Activated CD8-positive, alpha-beta memory T cell treated with anti-CD3 and anti-CD28 coated beads, Interleukin-2, amount 50 U/mL, for 4 hours (primary cell): ENCODE measurements around the gene BCAS3.
"Not testable (repeated sequence)": the region's sequence is repeated elsewhere in the genome, so short reads cannot be mapped to it uniquely, and the experiment has no call there.

Experiments
- DNase-seq: peaks from one replicate; pipeline ENCODE4 v3.0.0-alpha.2; 2020

The BCAS3 gene

DNA sequence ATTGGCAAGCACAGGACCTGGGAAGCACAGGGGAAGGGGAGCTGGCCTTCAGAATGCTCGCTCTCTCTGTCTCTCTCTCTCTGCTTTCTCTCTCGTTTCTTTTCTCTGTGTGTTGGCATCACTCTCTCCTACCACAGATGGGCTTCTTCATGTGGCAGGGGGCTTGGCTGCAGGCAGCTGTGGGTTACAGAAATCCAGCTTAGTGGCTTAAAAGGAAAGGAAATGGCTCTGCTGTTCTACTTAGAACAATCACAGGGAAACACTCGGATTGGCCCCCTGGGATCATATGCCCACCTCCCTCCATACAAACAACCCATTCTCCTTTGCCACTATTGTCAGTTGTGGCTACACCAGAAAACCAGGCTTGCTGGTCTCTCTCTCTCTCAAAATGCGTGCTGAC lies 742.4 kb downstream of the BCAS3 start:
- DNase-seq = no peak

DNA sequence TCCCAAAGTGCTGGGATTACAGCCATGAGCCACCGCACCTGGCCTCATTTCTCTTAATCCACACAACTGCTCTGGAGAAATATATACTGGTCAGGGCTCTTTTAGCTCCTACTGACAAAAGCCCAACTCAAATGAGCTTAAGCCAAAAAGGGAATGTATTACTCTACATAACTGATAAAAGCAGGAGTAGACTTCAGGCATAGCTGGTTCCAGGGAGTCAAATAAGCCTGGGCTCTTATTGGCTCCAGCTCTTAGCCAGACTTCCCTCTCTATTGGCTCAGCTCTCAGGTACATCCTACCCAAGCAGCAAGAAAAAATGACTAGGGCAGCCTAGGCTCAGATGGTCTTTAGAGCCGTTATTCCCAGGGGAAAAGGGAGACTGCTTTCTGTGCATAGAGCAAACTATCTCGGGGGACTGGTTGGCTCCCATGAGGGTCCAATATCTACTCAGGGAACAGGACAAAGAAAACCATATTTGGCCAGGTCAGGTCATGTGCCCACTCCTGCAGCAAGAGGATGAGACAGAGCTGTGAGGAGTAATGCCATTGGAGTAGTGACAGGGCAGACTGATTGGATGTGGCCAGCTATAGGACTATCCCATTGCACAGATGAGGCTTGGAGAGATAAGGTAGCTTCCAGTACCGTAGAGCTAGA lies 743.2 kb downstream of the BCAS3 start:
- DNase-seq = no peak

DNA sequence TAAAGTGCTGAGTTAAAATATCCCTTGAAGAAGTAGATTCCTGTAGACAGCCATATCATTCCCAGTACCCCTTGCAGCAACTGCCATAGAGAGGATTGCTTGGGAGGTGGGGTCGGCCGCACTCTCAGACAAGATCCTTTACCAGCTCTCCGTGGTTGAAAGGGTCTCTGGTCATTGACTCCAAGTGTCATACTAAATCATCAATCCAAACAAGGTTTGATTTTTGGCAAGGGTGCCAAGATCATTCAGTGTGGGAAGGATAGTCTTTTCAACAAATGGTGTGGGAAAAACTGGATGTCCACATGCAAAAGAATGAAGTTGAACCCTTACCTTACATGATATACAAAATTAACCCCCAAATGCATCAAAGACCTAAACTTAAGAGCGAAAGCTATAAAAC lies 743.8 kb downstream of the BCAS3 start:
- no peak for DNase-seq

DNA sequence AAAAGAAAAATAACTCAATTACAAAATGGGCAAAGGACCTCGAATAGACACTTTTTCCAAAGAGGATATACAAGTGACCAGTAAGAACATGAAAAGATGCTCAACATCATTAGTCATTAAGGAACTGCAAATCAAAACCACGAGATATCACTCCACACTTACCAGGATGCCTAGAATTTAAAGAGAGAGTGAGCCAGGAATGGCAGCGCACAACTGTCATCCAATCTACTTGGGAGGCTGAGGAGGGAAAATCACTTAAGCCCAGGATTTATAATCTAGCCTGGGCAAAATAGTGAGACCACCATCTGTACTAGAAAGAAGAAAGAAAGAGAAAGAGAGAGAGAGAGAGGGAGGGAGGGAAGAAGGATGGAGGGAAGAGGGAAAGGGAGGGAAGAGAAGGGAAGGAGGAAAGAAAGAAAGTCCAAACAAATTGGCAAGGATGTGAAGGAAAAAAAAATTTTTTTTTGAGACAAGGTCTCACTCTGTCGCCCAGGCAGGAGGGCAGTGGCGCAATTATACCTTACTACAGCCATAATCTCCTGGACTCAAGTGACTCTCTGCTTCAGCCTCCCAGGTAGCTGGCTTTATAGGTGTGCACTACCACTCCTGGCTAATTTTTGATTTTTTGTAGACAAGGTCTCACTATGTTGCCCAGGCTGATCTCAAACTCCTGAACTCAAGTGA lies 744.6 kb downstream of the BCAS3 start:
- DNase-seq = no peak

DNA sequence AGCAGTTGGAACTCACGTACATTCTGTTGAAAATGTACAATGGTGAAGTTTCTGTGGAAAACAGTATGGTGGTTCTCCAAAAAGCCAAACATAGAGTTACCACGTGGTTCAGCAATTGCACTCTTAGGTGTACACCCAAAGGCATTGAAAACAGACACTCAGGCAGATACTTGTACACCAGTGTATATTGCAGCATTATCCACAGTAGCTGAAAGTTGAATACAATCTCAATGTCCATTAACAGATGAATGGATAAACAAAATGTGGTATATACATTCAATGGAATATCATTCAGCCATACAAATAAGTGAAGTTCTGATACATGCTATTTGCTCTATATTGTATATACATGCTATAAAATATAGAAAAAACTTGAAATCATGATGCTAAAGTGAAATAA lies 745.2 kb downstream of the BCAS3 start:
- DNase-seq = no peak

DNA sequence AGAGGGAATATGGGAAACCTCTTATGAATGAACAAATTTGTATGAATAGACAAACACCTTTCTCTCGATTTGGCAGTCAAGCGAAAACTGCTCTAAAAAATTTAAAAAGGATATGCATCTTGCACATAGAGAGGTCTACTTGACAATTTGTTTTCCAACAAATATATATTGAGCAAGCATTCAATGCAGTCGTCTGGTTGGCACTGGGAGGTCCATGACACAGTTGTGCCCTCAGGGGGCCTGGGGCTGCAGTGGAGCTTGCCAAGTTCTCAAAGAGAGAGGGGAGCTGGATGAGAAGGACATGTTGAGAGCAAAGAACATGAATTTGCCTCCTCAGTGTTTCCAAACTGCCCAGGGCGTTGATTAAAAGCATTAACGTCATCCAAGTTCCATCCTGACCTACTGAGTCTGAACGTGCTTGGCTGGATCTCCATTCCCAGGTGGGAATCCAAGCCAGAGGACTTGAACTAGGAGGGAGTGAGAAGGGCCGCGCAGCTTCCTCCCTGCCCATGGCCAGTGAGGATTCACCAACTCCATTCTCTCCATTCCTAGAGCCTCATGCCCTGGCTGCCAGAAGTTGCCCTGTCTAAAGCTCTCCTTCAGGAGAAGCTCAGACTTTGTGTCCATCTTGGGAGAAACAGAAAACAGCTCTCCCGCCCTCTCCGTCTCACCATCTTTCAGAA lies 746.5 kb downstream of the BCAS3 start:
- no peak for DNase-seq

DNA sequence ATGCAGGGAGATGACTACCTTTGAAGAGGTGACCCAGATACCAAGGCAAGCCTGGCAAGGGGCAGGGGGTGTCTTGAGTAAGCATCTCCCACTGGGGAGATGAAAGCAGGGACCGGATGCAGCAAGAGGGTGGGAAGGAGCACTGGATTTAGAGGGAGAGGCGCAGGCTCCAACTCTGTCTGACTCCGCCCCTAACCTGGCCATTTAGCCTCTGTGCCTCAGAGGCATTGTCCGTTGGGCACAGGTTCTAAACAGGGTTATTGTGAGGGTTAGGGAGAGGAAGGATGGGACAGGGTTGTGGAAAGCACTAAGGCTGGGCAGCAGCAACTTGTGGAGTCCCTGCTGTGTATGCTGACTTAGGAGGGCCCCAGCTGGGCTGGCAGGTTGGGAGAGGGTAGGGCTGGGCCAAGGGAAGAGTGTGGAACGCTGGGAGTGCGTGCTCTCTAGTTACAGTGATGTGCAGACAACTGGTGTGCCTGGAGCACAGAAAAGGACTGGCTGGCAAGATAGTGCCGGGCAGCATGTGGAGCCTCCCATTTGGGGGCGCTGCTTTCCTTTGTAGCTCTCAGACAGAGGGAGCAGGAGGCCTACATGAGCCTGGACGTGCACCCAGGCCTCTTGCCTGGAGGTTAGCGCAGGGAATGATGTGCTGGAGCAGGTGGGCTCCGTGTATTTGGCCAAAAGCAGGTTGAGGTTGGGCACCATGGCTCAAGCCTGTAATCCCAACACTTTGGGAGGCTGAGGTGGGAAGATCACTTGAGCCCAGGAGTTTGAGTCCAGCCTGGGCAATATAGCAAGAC lies 748.2 kb downstream of the BCAS3 start:
- no peak for DNase-seq

DNA sequence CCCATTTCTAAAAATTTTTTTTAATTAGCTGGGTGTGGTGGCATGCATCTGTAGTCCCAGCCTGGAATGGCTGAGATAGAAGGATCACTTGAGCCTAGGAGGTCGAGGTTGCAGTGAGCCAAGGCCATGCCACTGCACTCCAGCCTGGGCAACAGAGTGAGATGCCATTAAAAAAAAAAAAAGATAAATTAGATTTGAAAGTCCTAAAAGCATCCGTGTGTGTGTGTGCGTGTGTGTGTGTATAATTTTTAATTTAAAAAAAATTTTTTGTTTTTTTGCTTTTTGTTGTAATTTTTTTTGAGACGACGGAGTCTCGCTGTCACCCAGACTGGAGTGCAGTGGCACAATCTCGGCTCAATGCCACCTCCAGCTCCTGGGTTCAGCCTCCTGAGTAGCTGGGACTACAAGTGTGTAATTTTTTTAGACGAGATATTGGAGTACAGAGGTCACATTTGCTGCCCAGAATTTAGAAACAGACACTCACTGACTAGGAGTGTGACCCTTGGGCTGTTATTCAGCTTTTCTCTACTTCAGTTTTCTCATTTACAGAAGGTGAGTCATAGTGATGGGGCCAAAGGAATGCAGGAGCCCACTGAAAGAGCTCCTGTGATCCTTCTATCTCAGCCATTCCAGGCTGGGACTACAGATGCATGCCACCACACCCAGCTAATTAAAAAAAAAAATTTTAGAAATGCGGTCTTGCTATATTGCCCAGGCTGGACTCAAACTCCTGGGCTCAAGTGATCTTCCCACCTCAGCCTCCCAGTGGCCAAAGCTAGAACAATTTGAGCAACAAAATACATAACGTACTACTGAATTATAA lies 749.0 kb downstream of the BCAS3 start:
- no peak for DNase-seq

DNA sequence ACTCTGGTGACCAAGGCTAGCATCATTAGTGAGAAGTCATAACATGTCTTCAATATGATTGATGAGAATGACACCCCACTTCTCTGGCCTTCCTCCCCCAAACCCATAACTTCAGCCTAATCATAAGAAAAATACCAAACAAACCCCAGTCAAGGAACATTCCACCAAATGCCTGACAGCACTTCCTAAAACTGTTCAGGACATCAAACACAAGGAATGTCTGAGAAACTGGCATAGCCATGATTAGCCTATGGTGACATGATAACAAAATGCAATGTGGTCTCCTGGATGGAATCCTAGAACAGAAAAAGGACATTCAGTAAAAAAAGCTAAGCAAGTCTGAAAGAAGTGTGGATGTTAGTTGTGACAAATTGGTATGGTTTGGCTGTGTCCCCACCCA lies 749.9 kb downstream of the BCAS3 start:
- no peak for DNase-seq

DNA sequence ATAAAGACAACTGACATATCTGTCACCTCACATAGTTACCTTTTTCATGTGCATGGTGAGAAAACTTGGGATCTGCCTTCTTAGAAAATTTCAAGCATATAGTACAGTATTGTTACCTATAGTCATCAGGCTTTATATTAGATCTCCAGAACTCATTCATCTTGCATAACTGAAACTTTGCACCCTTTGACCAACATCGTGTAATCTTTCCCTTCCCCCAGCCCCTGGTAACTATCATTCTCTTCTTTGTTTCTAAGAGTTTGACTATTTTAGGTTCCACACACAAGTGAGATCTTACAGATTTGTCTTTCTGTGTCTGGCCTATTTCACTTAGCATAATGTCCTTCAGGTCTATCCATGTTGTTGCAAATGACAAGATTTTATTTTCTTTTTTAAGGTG lies 751.6 kb downstream of the BCAS3 start:
- no peak for DNase-seq

DNA sequence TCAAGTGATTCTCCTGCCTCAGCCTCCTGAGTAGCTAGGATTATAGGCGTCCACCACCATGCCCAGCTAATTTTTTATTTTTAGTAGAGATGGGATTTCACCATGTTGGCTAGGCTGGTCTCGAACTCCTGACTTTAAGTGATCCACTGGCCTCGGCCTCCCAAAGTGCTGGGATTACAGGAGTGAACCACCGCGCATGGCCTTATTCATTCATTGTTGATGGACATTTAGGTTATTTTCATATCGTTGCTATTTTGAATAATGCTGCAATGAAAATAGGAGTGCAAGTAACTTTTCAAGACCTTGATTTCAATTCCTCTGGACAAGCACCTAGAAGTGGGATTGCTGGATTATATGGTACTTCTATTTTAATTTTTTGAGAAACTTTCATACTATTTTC lies 752.2 kb downstream of the BCAS3 start:
- not testable (repeated sequence) for DNase-seq

DNA sequence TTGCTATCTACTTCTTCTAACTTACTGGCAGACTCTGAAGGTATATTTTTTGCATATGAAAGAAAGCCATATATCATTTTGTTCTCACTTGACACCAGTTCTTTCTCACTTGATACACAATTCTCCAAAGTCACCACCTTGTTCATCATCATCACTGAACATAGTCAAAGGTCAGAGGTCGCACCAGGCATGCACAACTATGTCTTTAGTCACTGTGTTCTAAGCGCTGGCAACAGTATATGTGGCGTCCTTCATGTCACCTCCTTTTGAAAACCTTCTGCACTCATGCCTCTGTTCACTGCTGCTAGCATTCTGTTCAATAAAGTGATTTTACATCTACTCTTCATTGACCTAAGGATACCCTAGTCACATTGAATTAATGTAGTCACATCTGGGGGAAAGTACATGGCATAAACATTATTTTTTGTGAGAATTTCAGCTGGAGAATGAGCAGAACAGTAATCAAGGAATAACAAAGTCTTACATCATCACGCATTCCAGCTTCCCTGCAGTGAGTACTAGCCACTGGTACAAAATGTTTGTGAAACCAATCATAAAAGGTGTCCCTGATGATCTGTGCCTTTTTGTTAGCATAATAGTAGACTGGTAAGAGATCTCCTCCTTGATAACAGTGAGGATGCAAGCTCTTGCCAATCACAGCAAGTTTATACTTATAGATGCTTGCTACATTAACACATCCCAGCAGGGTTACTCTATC lies 754.1 kb downstream of the BCAS3 start:
- no peak for DNase-seq

DNA sequence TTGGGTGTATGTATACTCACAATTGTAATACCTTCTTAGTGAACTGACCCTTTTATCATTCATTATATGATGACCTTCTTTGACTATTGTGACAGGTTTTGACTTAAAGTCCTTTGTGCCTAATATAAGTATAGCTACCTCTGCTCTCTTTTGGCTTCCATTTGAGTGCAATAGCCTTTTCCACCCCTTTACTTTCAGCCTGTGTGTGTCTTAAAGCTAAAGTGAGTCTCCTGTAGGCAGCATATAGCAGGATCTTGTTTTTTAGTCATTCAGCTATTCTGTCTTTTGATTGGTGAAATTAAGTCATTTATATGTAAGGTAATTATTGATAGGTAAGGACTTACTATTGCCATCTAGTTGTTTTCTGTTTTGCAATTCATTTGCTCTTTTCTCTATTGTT lies 758.6 kb downstream of the BCAS3 start:
- DNase-seq = no peak

DNA sequence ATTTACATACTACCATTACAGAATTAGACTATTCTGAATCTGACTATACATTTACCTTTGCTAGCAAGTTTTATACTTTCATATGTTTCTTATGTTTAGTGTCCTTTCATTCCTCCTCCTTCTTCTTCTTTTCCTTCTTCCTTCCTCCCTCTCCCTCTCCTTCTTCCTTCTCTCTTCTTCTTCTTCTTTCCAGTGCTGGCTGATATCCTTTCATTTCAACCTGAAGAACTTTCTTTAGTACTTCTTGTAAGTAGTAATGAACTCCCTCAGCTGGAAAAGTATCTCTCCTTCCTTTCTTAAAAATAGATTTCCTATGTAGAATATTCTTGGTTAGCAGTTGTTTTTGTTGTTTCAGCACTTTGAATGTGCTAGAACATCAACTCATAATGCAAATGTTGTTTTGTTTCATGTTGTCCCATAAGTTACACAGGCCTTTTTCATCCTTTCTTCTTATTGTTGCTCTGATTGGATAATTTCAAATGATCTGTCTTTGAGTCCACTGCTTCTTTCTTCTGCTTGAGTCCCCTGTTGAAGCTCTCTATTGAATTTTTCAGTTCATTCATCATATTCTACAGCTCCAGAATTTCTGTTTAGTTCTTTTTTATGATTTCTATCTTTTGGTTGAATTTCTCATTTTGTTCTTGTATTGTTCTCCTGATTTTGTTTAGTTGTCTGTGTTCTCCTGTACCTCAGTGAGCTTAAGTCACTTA lies 759.5 kb downstream of the BCAS3 start:
- DNase-seq = no peak

DNA sequence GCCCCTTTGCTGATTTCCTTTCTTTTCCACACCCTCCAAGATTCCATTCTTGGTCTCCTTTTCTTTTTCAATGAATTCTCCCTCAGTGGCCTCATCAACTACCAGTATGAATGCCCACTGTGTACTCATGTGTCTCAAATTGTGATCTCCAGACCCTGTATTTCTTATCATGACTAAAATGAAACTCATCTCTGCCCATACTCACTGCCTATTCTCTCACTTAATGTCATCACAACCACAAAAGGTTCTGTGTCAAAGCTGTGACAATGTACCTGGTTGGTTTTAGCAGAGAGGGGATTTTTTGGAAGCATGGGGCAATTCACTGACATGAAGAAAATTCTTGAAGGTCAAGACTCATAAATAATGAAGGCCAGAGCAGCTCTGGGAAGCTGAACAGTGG lies 763.0 kb downstream of the BCAS3 start:
- DNase-seq = no peak

DNA sequence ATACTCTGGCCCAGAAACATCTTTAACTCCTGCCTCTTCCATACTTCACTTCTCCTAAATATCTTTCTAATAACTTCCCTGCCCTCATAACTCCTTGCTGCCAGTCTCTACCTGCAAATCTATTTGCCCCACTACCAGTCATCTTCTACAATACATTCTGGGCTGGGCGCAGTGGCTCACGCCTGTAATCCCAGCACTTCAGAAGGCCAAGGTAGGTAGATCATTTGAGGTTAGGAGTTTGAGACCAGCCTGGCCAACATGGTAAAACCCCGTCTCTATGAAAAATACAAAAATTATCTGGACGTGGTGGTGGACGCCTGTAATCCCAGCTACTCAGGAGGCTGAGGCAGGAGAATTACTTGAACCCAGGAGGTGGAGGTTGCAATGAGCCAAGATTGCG lies 763.9 kb downstream of the BCAS3 start:
- DNase-seq = not testable (repeated sequence)

DNA sequence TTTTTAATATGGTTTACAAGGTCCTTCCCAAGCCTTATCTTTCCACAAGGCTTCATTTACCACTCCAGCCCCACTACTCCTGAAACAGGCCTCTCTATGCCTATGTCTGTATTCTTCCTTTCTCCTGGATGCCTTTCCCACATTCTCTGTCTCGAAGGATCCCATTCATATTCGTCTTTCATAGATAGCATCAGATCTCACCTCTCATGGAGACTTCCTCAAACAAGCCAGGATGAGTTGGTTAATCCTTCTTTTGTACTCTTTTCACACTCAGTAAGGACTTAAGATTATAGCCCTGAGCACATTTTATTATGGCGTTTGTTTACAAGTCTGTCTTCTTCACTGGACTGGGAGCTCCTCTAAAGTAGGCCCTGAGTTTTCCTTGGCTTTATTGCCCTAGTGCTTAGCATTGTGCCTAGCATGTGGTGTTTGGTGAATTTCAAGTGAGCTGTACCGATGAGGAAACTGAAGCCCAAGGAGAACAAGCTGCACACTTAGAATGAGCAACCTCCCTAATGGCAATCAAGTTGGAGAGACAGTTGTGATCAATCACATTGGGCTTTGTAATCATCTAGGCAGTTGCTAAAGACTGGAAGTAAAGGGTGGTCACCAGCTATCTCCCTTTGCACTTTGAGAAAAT lies 764.6 kb downstream of the BCAS3 start:
- DNase-seq = no peak
